ENCODE data around the gene ALOX5.
"Not testable (repeated sequence)": the region's sequence is repeated elsewhere in the genome, so short reads cannot be mapped to it uniquely, and the experiment has no call there.

Gene ALOX5

GRCh38 chr10:45373576-45374349 lies at the start of gene ALOX5:
ALOX5 (plus strand) TSS chr10:45374216; CDS start chr10:45374280, 64 bp downstream.
- in situ Hi-C loops (cut with HindIII; ENCODE audit: low pct_ligation_motif_present, low pct_unique_long_range_greater_than_20kb, low sequenced_read_pairs), result no loop called here
- DNase-seq, result peak; percentile 75

DNA sequence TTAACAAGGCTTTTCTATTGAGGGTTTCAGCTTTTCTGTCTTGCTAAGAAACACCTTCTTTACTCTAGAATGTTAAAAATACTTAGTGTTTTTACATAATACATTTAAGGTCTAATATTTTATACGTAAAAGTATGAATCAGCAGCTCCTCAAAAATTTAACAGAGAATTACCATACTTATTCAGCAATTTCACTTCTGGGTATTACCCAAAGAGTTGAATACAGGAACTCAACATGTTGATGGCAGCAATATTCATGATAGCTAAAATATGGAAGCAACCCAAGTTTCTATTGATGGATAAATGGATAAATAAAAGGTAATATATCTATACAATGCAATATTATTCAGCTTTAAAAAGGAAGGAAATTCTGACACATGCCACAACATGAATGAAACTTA lies 48.9 kb upstream of the ALOX5 start:
- in situ Hi-C loops (cut with HindIII; ENCODE audit: low pct_ligation_motif_present, low pct_unique_long_range_greater_than_20kb, low sequenced_read_pairs), result no loop called here
- DNase-seq, result no peak

DNA sequence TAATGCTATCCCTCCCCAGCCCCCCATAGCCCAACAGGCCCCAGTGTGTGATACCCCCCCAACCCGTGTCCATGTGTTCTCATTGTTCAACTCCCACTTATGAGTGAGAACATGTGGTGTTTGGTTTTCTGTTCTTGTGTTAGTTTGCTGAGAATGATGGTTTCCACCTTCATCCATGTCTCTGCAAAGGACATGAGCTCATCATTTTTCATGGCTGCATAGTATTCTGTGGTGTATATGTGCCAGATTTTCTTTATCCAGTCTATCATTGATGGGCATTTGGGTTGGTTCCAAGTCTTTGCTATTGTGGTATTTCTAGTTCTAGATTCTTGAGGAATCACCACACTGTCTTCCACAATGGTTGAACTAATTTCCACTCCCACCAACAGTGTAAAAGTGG lies 47.2 kb upstream of the ALOX5 start:
- in situ Hi-C loops (cut with HindIII; ENCODE audit: low pct_ligation_motif_present, low pct_unique_long_range_greater_than_20kb, low sequenced_read_pairs); DNase-seq: not testable (repeated sequence)

- in situ Hi-C loops (cut with HindIII; ENCODE audit: low pct_ligation_motif_present, low pct_unique_long_range_greater_than_20kb, low sequenced_read_pairs); DNase-seq: not testable (repeated sequence)
Observed at GRCh38 chr10:45331824-45332223, 42.2 kb upstream of the ALOX5 start.

- DNase-seq, result no peak
- in situ Hi-C loops (cut with HindIII; ENCODE audit: low pct_ligation_motif_present, low pct_unique_long_range_greater_than_20kb, low sequenced_read_pairs), result no loop called here
Observed at GRCh38 chr10:45339894-45340293, 34.1 kb upstream of the ALOX5 start.

DNA sequence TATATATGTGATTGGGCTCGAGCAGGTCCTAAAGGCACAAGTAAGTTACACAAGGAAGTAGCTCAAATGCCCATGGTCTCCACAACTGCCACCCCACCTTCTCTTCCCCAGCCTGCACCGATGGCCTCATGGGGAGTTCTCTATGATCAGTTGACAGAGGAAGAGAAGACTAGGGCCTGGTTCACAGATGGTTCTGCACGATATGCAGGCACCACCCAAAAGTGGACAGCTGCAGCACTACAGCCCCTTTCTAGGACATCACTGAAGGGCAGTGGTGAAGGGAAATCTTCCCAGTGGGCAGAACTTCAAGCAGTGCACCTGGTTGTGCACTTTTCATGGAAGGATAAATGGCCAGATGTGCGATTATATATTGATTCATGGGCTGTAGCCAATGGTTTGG lies 33.6 kb upstream of the ALOX5 start:
- in situ Hi-C loops (cut with HindIII; ENCODE audit: low pct_ligation_motif_present, low pct_unique_long_range_greater_than_20kb, low sequenced_read_pairs); DNase-seq: not testable (repeated sequence)

DNA sequence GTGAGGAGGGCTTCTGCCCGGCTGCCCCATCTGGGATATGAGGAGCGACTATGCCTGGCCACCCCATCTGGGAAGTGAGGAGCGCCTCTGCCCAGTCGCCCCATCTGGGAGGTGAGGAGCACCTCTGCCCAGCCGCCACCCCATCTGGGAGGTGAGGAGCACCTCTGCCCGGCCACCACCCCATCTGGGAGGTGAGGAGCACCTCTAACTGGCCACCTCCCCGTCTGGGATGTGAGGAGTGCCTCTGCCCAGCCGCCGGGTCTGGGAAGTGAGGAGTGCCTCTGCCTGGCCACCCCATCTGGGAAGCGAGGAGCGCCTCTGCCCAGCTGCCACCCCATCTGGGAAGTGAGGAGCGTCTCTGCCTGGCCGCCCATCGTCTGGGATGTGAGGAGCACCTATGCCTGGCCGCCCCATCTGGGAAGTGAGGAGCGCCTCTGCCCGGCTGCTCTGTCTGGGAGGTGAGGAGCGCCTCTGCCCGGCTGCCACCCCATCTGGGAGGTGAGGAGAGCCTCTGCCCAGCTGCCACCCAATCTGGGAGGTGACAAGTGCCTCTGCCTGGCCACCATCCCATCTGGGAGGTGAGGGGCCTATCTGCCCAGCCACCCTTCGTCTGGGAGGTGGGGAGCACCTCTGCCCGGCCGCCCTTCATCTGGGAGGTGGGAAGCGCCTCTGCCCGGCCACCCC lies 27.2 kb upstream of the ALOX5 start:
- DNase-seq; in situ Hi-C loops (cut with HindIII; ENCODE audit: low pct_ligation_motif_present, low pct_unique_long_range_greater_than_20kb, low sequenced_read_pairs): not testable (repeated sequence)

DNA sequence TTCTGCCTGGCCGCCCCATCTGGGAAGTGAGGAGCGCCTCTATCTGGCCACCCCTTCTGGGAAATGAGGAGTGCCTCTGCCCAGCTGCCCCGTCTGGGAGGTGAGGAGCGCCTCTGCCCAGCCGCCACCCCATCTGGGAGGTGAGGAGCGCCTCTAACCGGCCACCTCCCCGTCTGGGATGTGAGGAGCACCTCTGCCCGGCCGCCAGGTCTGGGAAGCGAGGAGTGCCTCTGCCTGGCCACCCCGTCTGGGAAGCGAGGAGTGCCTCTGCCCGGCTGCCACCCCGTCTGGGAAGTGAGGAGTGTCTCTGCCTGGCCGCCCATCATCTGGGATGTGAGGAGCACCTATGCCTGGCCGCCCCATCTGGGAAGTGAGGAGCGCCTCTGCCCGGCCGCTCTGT lies 26.6 kb upstream of the ALOX5 start:
- in situ Hi-C loops (cut with HindIII; ENCODE audit: low pct_ligation_motif_present, low pct_unique_long_range_greater_than_20kb, low sequenced_read_pairs); DNase-seq: not testable (repeated sequence)

- in situ Hi-C loops (cut with HindIII; ENCODE audit: low pct_ligation_motif_present, low pct_unique_long_range_greater_than_20kb, low sequenced_read_pairs); DNase-seq: not testable (repeated sequence)
Observed at GRCh38 chr10:45348196-45348765, 25.7 kb upstream of the ALOX5 start.

DNA sequence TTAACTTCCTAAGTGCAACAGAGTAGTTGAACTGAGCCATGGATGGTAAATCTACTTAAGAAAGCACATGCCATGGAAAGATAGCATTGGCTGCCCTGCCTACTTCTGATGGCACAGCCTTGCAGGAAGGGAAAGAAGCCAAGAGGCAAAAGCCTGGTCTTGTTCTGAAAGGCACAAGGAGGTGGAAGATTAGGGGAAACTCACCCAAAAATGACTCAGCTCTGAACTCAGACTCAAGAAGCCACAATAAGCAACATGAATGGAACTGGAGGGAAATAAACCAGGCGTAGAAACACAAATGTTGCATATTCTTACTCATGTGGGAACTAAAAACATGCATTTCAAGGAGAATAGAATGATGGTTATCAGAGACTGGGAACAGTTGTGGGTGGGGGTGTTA lies 20.8 kb upstream of the ALOX5 start:
- in situ Hi-C loops (cut with HindIII; ENCODE audit: low pct_ligation_motif_present, low pct_unique_long_range_greater_than_20kb, low sequenced_read_pairs), result no loop called here
- DNase-seq, result no peak

DNA sequence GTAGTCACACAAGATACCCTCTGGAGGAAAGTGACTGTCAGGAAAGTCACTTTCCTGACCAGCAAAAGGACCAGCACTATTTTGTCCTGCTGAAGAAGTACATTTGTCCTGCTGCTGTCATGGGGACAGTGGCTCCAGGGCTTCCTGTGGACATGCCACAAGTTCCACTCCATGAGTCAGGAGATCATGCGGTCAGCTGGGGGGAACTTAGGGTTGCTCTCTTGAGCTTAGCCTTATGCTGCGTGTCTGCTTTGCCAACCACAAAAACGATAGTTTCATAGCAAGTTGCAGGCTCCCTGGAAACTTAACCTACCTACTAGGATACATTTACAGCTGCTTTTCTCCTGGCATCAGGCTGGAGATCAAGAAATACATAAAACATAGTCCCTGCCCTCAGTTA lies 19.8 kb upstream of the ALOX5 start:
- no peak for DNase-seq
- in situ Hi-C loops (cut with HindIII; ENCODE audit: low pct_ligation_motif_present, low pct_unique_long_range_greater_than_20kb, low sequenced_read_pairs), result no loop called here

DNA sequence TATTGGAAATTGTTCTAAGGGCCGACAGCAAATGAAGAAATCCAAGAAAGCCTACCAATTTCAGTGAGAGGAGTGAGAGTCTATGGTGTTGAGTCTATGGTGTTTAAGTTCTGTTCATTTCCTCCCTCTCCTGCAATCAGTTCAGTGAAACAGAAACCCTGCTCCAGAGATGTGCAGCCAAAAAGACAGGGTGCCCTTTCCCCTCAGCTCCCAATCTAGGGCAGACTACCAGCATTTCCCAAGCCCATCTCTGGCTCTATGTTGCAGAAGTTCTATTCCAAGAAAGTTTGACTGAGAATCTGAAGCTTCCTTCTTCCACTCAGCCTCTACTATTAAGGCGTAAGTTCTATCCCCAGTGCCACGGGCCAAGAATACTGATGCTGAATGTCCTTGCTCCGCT lies 18.5 kb upstream of the ALOX5 start:
- DNase-seq, result no peak
- in situ Hi-C loops (cut with HindIII; ENCODE audit: low pct_ligation_motif_present, low pct_unique_long_range_greater_than_20kb, low sequenced_read_pairs), result no loop called here

- DNase-seq; in situ Hi-C loops (cut with HindIII; ENCODE audit: low pct_ligation_motif_present, low pct_unique_long_range_greater_than_20kb, low sequenced_read_pairs): not testable (repeated sequence)
Observed at GRCh38 chr10:45358961-45359360, 15.1 kb upstream of the ALOX5 start.

- in situ Hi-C loops (cut with HindIII; ENCODE audit: low pct_ligation_motif_present, low pct_unique_long_range_greater_than_20kb, low sequenced_read_pairs); DNase-seq: not testable (repeated sequence)
Observed at GRCh38 chr10:45361983-45362799, 11.8 kb upstream of the ALOX5 start.

- in situ Hi-C loops (cut with HindIII; ENCODE audit: low pct_ligation_motif_present, low pct_unique_long_range_greater_than_20kb, low sequenced_read_pairs), result not testable (repeated sequence)
Observed at GRCh38 chr10:45367643-45368042, 6.4 kb upstream of the ALOX5 start.

GRCh38 chr10:45368181-45368580 lies 5.8 kb upstream of the ALOX5 start:
- in situ Hi-C loops (cut with HindIII; ENCODE audit: low pct_ligation_motif_present, low pct_unique_long_range_greater_than_20kb, low sequenced_read_pairs), result no loop called here
- DNase-seq, result no peak

More at GRCh38 chr10:45367643-45368042, 6.4 kb upstream of the ALOX5 start:
- DNase-seq, result not testable (repeated sequence)

DNA sequence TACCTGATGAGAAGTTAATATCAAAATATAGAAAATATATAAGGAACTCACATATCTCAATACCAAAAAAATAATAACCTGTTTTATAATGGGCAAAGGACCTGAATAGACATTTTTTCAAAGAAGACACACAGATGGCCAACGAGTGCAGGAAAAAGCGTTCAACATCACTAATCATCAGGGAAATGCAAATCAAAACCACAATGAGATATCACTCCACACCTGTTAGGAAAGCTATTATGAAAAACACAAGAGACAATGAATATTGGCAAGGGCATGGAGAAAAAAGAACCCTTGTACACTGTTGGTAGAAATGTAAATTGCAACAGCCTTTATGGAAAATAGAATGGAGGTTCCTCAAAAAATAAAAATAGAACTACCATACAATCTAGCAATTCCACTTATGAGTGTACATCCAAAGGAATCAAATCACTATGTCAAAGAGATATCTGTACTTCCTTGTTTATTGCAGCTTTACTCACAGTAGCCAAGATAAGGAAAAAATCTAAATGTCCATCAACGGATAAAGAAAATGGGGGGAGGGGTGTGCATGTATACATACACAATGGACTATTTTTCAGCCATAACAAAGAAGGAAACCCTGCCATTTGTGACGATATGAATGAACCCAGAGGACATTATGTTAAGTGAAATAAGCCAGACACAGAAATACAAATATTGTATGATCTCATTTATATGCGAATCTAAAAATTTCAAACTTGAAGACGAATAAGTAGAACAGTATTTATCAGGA lies 3.6 kb upstream of the ALOX5 start:
- in situ Hi-C loops (cut with HindIII; ENCODE audit: low pct_ligation_motif_present, low pct_unique_long_range_greater_than_20kb, low sequenced_read_pairs), result no loop called here
- DNase-seq, result no peak

DNA sequence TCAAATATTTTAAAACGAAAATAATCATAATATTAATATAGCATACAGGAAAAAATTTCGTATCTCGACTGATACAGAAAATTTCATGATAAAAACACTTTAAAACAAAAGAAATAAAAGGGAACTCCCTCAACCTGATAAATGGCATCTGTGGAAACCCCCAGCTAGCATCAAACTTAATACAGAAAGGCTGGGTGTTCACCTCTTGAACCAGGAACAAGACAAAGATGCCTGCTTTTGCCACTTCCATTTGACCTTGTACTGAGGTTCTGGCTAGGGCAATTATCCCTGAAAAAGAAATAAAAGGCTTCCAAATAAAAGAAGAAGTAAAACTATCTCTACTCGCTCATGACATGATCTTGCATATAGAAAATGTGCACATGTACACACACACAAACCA lies 2.5 kb upstream of the ALOX5 start:
- in situ Hi-C loops (cut with HindIII; ENCODE audit: low pct_ligation_motif_present, low pct_unique_long_range_greater_than_20kb, low sequenced_read_pairs), result no loop called here
- DNase-seq, result no peak
